ENCODE results near the gene KAT8. TPM values are rescaled to one million over a fixed set of nuclear protein-coding genes. Genes with fewer than 3 reads are reported as not detected.
"Not testable (repeated sequence)": the region's sequence is repeated elsewhere in the genome, so short reads cannot be mapped to it uniquely, and the experiment has no call there.

KAT8 gene
- total RNA-seq, 2 donors from 2014 or later, result 49.7 to 50.2 TPM

DNA sequence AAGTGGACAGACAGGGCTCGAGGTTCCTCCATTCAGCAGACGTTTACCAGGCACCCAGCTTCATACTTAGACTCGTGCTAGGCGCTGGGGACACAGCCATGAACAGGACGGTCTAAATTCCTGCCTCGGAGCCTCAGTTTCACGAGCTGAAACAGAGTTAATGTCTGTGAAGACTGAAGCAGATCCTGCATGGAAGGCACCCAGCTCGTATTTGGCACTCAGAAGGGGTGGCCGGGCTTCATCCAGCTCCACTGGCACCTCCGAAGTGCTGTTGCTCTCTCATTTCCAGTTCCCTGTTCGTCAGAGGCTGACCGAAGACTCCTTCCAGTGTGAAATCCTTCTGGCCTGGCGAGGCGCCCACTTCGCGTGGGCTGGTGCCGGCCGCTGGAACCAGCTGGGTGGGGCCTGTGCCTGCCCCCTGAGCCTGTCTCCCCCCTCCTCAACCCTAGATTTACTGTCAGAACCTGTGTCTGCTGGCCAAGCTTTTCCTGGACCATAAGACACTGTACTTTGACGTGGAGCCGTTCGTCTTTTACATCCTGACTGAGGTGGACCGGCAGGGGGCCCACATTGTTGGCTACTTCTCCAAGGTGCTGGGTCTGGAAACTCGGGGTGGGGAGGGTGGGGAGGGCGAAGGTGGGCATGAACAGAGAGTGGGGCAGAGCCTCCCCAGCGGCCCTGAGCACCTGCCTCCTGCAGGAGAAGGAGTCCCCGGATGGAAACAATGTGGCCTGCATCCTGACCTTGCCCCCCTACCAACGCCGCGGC is 12.3 kb downstream of the KAT8 start:
- Mint-ChIP-seq H3K4me3 (no peak overlapping the region), H3K9me3 (no peaks in the 10 kb centered on the region), H3K4me1 (peaks cover 7% of the 10 kb centered on the region), H3K27me3 (no peaks in the 10 kb centered on the region), H3K36me3 (ENCODE audit: low read depth) (peaks cover 32% of the 10 kb centered on the region), H3K27ac (no peak overlapping the region)
- no peak for ATAC-seq (replicated peaks)

GRCh38 chr16:31130336-31130891 is 12.9 kb downstream of the KAT8 start:
- Mint-ChIP-seq H3K36me3 (ENCODE audit: low read depth) (peaks cover 32% of the 10 kb centered on the region), H3K4me1 (peaks cover 7% of the 10 kb centered on the region), H3K27me3 (no peaks in the 10 kb centered on the region), H3K27ac (no peak overlapping the region), H3K9me3 (no peaks in the 10 kb centered on the region), H3K4me3 (no peak overlapping the region)
- ATAC-seq (replicated peaks), result no peak

GRCh38 chr16:31130899-31131298 is 13.4 kb downstream of the KAT8 start:
- H3K27me3 Mint-ChIP-seq, result no peaks in the 10 kb centered on the region
- no peaks in the 10 kb centered on the region for H3K9me3 Mint-ChIP-seq
- H3K4me3 Mint-ChIP-seq, result no peak overlapping the region
- ATAC-seq (replicated peaks), result no peak
- peaks cover 5% of the 10 kb centered on the region for H3K4me1 Mint-ChIP-seq
- no peak overlapping the region for H3K27ac Mint-ChIP-seq
- peaks cover 28% of the 10 kb centered on the region for H3K36me3 Mint-ChIP-seq (ENCODE audit: low read depth)

DNA sequence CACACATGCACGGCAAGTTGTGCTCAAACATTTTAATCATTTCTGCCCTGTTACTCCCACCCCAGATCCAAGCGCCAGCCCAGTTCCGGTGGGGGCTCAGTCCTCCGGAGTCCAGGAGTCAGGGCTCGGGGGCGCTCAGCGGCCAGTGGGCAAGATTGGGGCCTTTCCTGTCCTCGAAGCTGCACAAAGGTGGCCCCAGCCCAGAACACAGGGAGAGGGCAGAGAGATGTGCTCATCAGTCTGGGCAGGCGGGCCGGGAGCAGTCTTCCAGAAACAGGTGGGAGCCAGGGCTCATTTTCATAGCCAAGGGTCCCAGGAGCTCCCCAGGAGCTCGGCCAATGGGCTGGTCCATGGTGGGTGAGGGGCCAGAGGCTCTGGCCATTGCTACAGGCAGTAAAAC is 14.0 kb downstream of the KAT8 start:
- no peak for ATAC-seq (replicated peaks)
- Mint-ChIP-seq H3K36me3 (ENCODE audit: low read depth) (peaks cover 23% of the 10 kb centered on the region), H3K4me3 (no peak overlapping the region), H3K27me3 (no peaks in the 10 kb centered on the region), H3K4me1 (no peaks in the 10 kb centered on the region), H3K27ac (no peak overlapping the region), H3K9me3 (no peaks in the 10 kb centered on the region)

DNA sequence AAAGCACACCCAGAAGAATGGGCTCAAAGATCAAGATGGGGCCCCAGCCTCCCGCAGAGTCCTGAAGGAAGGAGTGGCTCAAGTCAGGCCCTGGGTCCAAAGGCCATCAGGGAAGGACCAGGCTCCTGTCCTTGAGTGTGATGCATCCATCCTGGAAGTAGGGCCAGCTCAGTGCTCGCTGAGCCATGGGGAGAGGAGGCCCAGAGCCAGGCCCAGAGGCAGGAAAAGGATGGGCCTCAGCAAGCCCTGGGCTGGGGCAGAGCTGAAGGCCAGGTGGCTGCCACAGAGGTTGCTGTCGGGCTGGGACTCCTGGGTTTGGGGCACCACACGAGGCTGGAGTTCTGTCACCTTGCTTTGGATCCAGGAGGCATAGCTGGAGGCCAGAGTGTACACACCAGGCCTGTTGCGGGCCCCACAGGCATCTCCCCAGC is 14.4 kb downstream of the KAT8 start:
- H3K27ac Mint-ChIP-seq, result no peak overlapping the region
- ATAC-seq (replicated peaks), result no peak
- peaks cover 22% of the 10 kb centered on the region for H3K36me3 Mint-ChIP-seq (ENCODE audit: low read depth)
- H3K27me3 Mint-ChIP-seq, result no peaks in the 10 kb centered on the region
- no peak overlapping the region for H3K4me3 Mint-ChIP-seq
- H3K9me3 Mint-ChIP-seq, result no peaks in the 10 kb centered on the region
- no peaks in the 10 kb centered on the region for H3K4me1 Mint-ChIP-seq

- Mint-ChIP-seq H3K4me1 (no peaks in the 10 kb centered on the region), H3K4me3 (no peak overlapping the region), H3K9me3 (no peaks in the 10 kb centered on the region), H3K27ac (no peak overlapping the region), H3K36me3 (ENCODE audit: low read depth) (peaks cover 19% of the 10 kb centered on the region), H3K27me3 (no peaks in the 10 kb centered on the region)
- ATAC-seq (replicated peaks), result no peak
Observed at GRCh38 chr16:31132303-31132979, 15.0 kb downstream of the KAT8 start.

DNA sequence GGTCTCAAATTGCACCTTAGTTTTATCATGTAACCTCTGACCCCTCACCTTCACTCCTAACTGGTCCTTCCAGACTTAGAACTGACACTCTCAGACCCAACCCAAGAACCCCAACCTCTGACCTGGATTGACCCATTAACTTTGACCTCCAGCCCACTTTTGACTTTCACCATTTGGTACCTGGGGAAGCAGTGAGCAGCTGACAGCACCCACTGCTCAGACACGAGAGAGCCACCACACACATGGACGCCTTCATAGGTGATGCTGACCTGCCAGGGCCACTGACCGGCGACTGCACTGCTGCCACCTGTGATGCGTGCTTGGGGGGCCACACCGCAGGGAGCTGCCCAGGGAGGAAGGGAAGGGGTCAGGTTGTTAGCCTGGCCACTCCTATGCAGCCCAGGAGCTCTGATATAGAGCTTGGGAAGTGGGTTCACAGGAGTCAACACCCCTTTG is 15.6 kb downstream of the KAT8 start:
- Mint-ChIP-seq H3K4me3 (no peak overlapping the region), H3K27me3 (no peaks in the 10 kb centered on the region), H3K9me3 (no peaks in the 10 kb centered on the region), H3K27ac (peak overlapping the region; percentile 18), H3K4me1 (peaks cover under 1% of the 10 kb centered on the region), H3K36me3 (ENCODE audit: low read depth) (peaks cover 13% of the 10 kb centered on the region)
- ATAC-seq (replicated peaks), result no peak

DNA sequence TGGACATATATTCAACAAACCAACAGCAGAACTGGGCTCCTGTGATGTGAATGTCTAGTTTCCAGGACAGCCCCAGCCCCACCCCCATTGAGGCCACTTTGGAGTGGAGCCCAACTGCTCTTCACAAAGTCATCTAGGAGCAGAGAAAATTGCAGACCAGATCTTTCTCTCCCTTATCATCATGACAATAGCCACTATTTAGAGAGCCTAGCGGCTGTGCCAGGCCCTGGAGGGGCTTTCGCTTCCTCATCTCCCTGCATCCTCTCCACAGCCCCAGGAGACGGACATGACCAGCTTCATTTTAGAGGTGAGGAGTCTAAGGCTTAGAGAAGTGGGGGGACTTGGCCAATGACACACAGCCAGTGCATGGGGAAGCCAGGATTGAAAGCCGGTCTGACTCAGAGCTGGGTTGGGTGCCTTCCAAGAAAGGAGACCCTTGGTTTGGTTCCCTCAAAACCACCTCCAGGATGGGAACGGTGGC is 16.7 kb downstream of the KAT8 start:
- H3K4me1 Mint-ChIP-seq, result peaks cover 3% of the 10 kb centered on the region
- no peaks in the 10 kb centered on the region for H3K27me3 Mint-ChIP-seq
- no peaks in the 10 kb centered on the region for H3K9me3 Mint-ChIP-seq
- peaks cover 13% of the 10 kb centered on the region for H3K36me3 Mint-ChIP-seq (ENCODE audit: low read depth)
- H3K27ac Mint-ChIP-seq, result peak overlapping the region; percentile 18
- H3K4me3 Mint-ChIP-seq, result no peak overlapping the region
- ATAC-seq (replicated peaks), result no peak

GRCh38 chr16:31134625-31135534 is 17.4 kb downstream of the KAT8 start:
- Mint-ChIP-seq H3K4me1 (peaks cover 3% of the 10 kb centered on the region), H3K27me3 (no peaks in the 10 kb centered on the region), H3K4me3 (no peak overlapping the region), H3K27ac (no peak overlapping the region), H3K36me3 (ENCODE audit: low read depth) (peaks cover 13% of the 10 kb centered on the region), H3K9me3 (no peaks in the 10 kb centered on the region)
- ATAC-seq (replicated peaks), result no peak

- Mint-ChIP-seq H3K4me3 (no peak within 1 kb of the TSS), H3K4me1 (peaks cover 3% of the 10 kb centered on the region), H3K27me3 (no peaks in the 10 kb centered on the region), H3K27ac (no peak within 1 kb of the TSS), H3K9me3 (no peaks in the 10 kb centered on the region), H3K36me3 (ENCODE audit: low read depth) (peaks cover 8% of the 10 kb centered on the region)
- no peak for ATAC-seq (replicated peaks)
Observed at GRCh38 chr16:31135535-31136286, 18.2 kb downstream of the KAT8 start, which contains the start of gene PRSS8. PRSS8 (minus strand) TSS chr16:31135727; CDS start chr16:31135498, 229 bp downstream.

- no peak for ATAC-seq (replicated peaks)
- Mint-ChIP-seq H3K4me1 (peaks cover 3% of the 10 kb centered on the region), H3K27ac (no peak overlapping the region), H3K4me3 (no peak overlapping the region), H3K9me3 (no peaks in the 10 kb centered on the region), H3K27me3 (no peaks in the 10 kb centered on the region), H3K36me3 (ENCODE audit: low read depth) (peaks cover 3% of the 10 kb centered on the region)
Observed at GRCh38 chr16:31136287-31136662, 18.8 kb downstream of the KAT8 start.

GRCh38 chr16:31136822-31137499 is 19.5 kb downstream of the KAT8 start:
- not testable (repeated sequence) for H3K4me3 Mint-ChIP-seq; H3K27ac Mint-ChIP-seq; ATAC-seq (replicated peaks); H3K36me3 Mint-ChIP-seq (ENCODE audit: low read depth); H3K4me1 Mint-ChIP-seq; H3K9me3 Mint-ChIP-seq; H3K27me3 Mint-ChIP-seq
